Activated T-cell treated with anti-CD3 and anti-CD28 coated beads, Interleukin-2, amount 50 U/mL, for 1 hour (primary cell): ENCODE measurements around the gene ATP1A4.

Experiments used
- DNase-seq: peaks from one replicate; pipeline ENCODE4 v3.0.0-alpha.2; 2020

Gene ATP1A4

DNA sequence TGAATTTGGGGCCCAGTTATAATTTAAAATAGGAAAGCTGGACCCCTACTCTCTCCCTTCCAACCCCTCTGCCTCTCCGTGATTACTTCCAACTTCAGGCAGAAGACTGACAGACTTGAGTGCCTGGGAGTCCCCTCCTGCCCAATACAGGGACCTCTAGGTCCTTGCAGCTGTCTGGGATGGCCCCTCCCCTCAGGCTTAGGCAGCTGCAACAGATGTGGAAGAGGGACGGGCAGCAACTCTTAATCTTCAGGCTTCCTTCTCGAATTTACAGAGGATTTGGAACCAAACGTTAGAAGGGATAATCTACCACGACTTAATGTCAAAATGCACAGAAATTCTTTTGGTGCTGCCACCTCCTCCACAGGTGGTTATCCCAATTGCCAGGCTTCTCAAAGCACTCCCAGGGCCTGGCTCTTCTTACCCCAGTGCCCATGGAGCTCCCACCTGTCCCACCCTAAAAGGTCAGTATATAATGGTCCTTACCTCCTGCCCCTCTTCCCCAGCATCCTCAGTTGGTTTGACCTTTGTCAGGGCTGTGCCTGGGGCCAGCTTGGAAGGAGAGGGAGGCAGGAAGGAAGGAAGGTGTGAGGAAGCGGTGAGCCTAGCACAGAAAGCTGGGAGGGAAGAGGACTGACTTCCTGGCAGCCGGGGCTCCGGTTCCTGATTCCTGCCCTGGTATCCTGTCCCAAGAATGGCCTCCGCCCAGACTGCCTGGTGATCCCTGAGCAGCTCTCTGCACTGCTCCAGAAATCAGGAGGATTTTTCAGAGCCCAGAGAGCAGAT lies 56.6 kb downstream of the ATP1A4 start:
- no peak for DNase-seq

DNA sequence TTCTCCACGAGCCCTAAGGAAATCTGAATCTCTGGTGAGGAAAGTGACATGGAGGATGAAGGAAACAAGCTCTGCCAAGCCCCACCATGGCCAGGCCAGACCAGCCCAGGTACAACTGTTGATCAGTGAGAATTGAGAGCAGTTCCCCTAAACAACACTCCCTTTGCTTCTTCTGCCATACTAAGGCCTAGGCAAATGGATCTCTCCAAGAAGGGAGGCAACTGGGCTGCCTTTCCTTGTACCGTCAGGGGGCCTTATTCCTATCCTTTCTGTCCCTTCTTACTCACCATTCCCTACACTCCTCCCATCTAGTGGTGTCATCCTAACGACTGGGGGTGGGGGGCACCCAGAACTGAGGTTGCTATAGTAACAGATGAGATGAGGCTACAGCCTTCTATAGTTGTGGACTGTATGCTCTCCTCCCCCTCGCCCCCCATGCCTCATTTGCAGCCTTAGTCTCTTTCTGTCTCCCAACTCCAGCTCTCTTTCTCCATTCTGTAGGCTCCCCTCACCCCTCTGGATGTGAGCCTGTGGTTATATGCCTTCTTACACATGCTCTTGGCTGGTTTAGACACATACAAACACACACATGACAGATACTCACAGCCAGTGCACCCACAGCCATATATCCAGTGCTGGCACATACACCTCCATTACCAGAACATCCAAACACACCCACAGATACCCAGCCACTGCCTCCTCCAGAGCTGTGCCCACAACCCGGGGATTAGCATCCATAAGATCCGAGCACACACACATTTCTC lies 57.3 kb downstream of the ATP1A4 start:
- DNase-seq = no peak

- no peak for DNase-seq
Measured at GRCh38 chr1:160209321-160210046, 58.1 kb downstream of the ATP1A4 start.

DNA sequence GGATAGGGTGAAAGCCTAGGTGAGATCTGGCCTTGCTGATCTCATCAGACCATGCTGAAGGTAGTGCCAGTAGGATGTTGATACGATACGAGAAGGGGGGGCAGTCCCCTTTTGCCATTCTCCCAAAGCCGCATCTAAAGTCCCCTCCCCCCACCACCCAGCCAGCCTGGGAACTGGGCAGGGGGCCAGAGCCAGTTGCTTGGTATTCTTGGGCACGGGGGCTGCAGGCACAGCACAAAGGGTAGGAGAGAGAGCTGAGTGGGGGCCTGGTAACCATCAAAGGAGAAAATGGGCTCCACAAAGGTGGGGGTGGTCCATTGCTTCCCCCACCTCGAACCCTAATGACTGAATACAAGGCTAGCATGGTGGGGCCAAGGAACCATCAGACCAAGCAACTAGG lies 59.2 kb downstream of the ATP1A4 start:
- DNase-seq = no peak

DNA sequence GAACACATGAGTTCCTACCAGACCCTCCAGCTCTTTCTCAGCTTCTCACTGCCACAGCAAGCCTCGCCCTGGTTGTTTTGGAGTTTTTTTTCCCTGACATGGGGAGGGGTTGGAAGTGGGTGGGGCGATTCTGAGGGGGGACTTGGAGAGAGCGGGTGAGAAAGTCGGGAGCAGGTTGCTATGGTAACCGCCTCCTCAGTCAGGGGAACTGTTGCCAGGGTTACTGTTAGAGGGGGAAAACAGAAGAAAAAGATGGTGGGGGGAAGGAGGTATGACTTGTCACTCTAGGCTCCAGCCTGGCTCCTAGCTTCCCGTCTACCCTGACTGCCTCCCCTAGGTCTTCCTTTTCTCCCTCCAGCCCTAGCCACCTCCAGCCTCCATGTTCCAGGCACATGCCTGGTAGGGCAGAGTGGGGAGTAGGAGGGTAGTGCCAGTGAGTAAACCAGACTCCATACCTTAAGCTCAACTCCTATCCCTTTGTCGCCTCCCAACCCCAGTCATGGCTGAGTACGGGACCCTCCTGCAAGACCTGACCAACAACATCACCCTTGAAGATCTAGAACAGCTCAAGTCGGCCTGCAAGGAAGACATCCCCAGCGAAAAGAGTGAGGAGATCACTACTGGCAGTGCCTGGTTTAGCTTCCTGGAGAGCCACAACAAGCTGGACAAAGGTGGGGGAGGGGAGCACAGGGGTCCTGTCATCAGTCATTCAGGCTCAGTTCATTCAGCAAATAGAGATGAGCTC lies 59.8 kb downstream of the ATP1A4 start:
- no peak for DNase-seq

DNA sequence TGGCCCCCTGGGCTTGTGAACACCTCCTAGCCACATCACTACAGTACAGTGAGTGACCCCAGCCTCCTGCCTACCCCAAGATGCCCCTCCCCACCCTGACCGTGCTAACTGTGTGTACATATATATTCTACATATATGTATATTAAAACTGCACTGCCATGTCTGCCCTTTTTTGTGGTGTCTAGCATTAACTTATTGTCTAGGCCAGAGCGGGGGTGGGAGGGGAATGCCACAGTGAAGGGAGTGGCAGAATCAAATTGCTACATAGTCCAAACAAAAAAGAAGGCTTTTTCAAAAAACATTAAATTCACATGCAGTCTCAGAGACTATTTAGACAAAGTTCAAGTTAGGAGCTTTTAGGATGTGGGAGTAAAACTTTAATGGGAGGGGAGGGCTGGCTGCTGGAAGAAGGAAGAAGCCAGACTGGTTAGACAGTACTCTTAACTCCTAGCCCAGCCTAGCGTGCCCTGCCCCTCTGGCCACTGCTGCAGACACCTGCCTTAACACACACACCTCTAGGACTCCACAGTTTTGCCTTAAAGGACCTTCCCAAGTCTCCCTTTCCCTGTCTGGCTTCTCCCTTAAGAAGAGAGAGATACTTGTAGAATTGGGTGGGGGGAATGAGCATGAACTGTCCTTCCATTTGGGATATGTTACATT lies 63.2 kb downstream of the ATP1A4 start:
- no peak for DNase-seq

DNA sequence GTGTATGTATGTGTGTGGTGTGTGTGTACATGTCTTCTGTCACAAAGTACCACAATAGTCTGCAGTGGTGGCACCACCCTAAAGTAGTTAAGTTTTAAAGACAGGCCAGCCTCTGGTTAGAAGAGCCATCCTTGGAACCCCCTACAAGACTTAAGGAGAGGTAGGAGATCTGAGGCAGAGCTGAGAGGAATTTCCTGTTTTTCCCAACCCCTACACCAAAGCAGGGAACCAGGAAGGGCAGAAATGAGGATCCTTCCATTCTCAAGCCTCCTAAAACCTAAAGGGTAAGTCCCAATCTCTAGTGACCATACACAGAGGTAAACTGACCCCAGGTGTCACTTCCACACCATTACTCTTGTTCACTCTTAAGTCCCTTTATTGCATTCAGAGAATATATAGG lies 64.9 kb downstream of the ATP1A4 start:
- DNase-seq = no peak

DNA sequence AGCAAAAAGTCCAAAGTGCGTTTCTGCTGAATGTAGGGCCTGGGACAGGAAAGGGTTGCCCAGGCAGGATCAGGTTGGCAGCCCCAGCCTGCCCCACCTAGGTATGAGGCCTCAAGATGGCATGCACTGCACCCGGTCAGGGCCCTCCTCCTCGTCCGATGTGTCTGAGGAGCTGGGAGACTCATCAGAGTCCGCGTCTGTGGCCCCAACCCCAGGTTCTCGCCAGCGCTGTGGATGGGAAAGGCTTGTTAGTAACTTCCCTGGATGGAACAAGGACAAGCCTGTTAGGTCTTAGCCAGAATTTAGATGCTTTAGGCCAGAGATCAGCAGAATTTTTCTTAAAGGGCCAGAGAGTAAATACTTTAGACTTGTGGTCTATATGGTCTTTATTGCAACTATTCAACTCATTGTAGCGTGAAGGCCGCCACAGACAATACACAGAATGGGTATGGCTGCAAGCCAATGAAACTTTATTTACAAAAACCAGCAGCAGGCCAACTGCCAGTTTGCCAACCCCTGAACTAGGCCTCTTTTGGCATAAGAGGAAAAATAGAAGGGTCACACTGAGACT lies 66.2 kb downstream of the ATP1A4 start:
- DNase-seq = no peak

- DNase-seq = no peak
Measured at GRCh38 chr1:160219062-160219929, 67.9 kb downstream of the ATP1A4 start.

- no peak for DNase-seq
Measured at GRCh38 chr1:160220301-160220700, 68.9 kb downstream of the ATP1A4 start.

GRCh38 chr1:160221089-160221488 lies 69.7 kb downstream of the ATP1A4 start:
- DNase-seq = no peak

- no peak for DNase-seq
Measured at GRCh38 chr1:160222546-160222945, 71.1 kb downstream of the ATP1A4 start.

DNA sequence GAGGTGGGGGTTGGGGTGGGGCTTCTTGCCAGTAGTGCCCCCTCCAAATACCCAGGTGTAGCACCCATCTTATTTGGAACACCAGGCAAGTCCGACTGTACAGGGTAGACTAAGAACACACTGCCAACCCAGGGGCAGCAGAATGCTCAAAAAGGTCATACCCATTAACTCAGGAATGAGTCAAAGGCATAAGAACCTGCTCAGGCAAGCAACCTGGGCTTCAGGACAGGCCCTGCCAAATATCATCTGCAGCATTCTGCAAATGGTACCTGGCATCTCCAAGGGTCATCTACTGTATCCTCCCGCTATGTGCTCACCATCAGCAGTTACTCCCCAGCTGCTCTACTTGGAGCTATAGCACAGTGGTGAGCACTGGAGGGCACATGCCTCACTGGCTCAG lies 73.2 kb downstream of the ATP1A4 start:
- no peak for DNase-seq

DNA sequence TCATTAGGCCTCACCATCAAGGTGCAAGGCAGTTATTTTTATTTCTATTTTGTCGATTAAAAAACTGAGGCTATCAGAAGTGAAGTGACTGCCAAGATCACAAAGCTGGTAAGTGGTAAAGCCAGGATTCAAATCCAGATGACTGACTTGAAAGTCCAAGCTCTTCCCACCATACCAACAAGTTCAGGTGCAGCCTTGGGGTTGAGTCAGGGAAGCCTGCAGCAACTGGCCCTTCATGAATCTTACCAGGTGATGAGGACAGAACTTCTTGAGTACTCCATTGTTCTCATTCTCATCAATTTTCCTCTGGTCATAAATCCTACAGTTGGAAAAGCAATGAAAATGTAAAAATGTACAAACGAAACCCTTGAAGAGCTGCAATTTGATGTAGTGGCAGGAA lies 73.9 kb downstream of the ATP1A4 start:
- no peak for DNase-seq

DNA sequence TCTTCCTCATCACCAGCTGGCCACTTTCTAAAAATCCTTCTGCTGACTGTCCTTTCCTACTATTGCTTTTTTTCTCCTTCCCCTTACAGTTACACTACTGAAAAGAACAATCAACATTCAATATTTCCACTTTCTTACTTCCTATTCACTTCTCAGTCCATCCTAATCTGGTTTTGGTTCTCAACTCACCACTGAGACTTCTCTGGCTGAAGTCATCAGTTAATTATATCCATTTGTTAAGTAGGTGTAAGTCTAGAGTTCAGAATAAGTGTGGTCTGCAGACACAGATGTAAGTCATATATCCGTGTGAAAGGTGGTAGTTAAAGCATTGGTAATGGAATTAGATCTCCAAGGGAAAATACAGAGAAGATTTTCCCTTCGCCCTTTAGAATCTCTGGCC lies 75.2 kb downstream of the ATP1A4 start:
- no peak for DNase-seq

DNA sequence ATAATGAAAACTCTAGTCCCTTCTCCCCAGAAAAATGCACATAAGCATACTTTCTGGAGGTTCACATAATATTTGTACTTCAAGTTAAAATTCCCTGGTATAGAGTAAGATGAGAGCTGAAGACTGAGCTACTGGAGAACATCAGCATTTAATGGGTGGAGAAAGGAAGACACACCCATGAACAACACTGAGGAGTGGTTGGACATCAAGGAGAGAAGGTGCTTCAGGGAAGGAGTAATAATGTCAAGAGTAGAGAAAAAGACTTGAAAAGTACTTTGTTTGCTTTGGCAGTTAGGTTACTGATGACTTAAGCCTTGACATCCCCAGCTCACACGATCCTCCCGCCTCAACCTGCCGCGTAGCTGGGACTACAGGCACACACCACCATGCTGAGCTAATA lies 75.6 kb downstream of the ATP1A4 start:
- no peak for DNase-seq

DNA sequence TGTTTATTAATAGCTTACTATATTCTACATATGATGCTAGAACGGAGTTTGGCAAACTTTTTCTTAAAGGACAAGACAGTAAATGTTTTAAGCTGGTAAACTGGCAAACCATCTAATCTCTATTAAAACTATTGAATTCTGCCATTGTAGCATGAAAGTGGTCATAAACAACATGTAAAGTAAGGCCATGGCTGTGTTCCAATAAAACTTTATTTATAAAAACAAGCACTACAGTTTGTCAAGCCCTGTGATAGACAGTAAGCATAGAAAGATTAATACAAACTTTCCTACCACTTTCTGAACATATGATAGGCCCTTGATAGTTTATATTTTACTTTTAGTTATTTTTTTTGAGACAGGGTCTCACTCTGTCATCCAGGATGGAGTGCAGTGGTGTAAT lies 76.2 kb downstream of the ATP1A4 start:
- DNase-seq = no peak

DNA sequence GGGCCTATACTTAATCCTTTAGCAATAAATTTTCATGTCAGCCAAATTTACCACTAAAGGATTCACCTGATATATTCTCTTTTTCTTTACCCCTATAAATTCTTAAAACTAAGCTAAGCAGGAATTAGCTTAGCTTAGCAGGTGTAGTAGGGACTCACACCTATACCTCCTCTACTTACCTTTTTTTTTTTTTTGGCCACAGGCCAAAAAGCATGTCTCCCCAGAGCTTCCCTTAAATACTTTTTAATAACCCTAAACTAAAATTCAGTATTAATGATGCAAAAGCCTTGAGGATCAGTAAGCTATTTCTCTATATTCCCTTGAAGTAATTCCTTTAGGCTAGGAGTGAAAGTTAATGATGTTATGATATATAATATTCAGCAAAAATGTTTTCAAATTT lies 77.0 kb downstream of the ATP1A4 start:
- no peak for DNase-seq

- no peak for DNase-seq
Measured at GRCh38 chr1:160232911-160233310, 81.5 kb downstream of the ATP1A4 start.
